Keratinocyte (primary cell): ENCODE measurements around the gene CCL1. TPM values are rescaled to one million over a fixed set of nuclear protein-coding genes. Genes with fewer than 3 reads are reported as not detected.

Experiments
- DNase-seq: peaks from one replicate; pipeline ENCODE4 v3.0.0-alpha.2; 2011; ENCODE audit warnings: low read depth, missing footprints, low spot score
- FAIRE-seq: peaks from 2 replicates; lab custom pipeline; 2011; peaks lifted over from hg19 to GRCh38; lab: Jason Lieb, UNC
- H2AFZ ChIP-seq: 2 replicates; pipeline ENCODE4 v1.6.0; 2012; ENCODE audit warnings: low read length, control low read depth, inconsistent platforms; ENCODE audit not compliant: control insufficient read depth
- H3K27ac ChIP-seq: 2 replicates; pipeline ENCODE4 v1.5.1; 2011; ENCODE audit warnings: low read length; ENCODE audit not compliant: control insufficient read depth, insufficient read depth
- H3K27me3 ChIP-seq: 3 replicates; pipeline ENCODE4 v1.6.0; 2011; ENCODE audit warnings: low read length; ENCODE audit not compliant: control insufficient read depth, insufficient read depth; ENCODE audit errors: extremely low read depth
- H3K36me3 ChIP-seq, 2 experiments: 2 replicates in 1 of 2; 3 replicates in 1 of 2; pipeline ENCODE4 v1.5.1; 2011; ENCODE audit warnings: low read length in 2 of 2, mild to moderate bottlenecking in 1 of 2; ENCODE audit not compliant: control insufficient read depth in 2 of 2, insufficient read depth in 2 of 2; ENCODE audit errors: extremely low read depth in 1 of 2
- H3K4me1 ChIP-seq: 3 replicates; pipeline ENCODE4 v1.5.1; 2011; ENCODE audit warnings: low read length; ENCODE audit not compliant: control insufficient read depth, insufficient read depth; ENCODE audit errors: extremely low read depth
- H3K4me2 ChIP-seq: 3 replicates; pipeline ENCODE4 v1.6.0; 2011; ENCODE audit warnings: low read depth, low read length; ENCODE audit not compliant: control insufficient read depth, insufficient read depth; ENCODE audit errors: extremely low read depth
- H3K4me3 ChIP-seq, 3 experiments: fragments of 200-600 bp in 1 of 3; sonication (generic) in 1 of 3; 2 replicates in 2 of 3; 3 replicates in 1 of 3; pipeline ENCODE4 v1.5.1; 2011 to 2016; ENCODE audit warnings: low read length in 3 of 3, mild to moderate bottlenecking in 3 of 3, control low read depth in 2 of 3, inconsistent platforms in 1 of 3, low read depth in 1 of 3, mixed read lengths in 1 of 3, mixed run types in 1 of 3, moderate library complexity in 1 of 3; ENCODE audit not compliant: control insufficient read depth in 2 of 3, insufficient read depth in 2 of 3; ENCODE audit errors: extremely low read depth in 1 of 3
- H3K79me2 ChIP-seq: 2 replicates; pipeline ENCODE4 v1.6.0; 2012; ENCODE audit warnings: low read length; ENCODE audit not compliant: control insufficient read depth, insufficient read depth
- H3K9ac ChIP-seq: 3 replicates; pipeline ENCODE4 v1.6.0; 2011; ENCODE audit warnings: low read length; ENCODE audit not compliant: control insufficient read depth, insufficient read depth; ENCODE audit errors: extremely low read depth
- H3K9me1 ChIP-seq: 3 replicates; pipeline ENCODE4 v1.6.0; 2011; ENCODE audit warnings: low read length; ENCODE audit not compliant: control insufficient read depth, insufficient read depth; ENCODE audit errors: extremely low read depth
- H3K9me3 ChIP-seq: 2 replicates; pipeline ENCODE4 v1.5.1; 2012; ENCODE audit warnings: low read depth, low read length; ENCODE audit not compliant: control insufficient read depth
- H4K20me1 ChIP-seq: 3 replicates; pipeline ENCODE4 v1.6.0; 2011; ENCODE audit warnings: low read length; ENCODE audit not compliant: control insufficient read depth, insufficient read depth; ENCODE audit errors: extremely low read depth
- CTCF ChIP-seq, 3 experiments: IDR thresholded peaks in 1 of 3; conservative IDR thresholded peaks in 1 of 3; optimal IDR thresholded peaks in 1 of 3; 2 replicates in 2 of 3; 3 replicates in 1 of 3; pipeline versions ENCODE3 to v1.5.1; 2011; ENCODE audit warnings: low read length in 3 of 3, mild to moderate bottlenecking in 3 of 3, moderate library complexity in 2 of 3, control low read depth in 1 of 3, inconsistent platforms in 1 of 3; ENCODE audit not compliant: insufficient read depth in 2 of 3; ENCODE audit errors: extremely low read depth in 1 of 3
- EZH2 ChIP-seq: IDR thresholded peaks from one replicate; pipeline ENCODE4 v1.6.1; 2012; ENCODE audit warnings: inconsistent platforms, mild to moderate bottlenecking, low read length, moderate library complexity
- dilution Hi-C: fragments of 300-500 bp; cut with MboI; formaldehyde crosslinking; loops from one replicate; pipeline ENCODE4 v1.7.0; 2020; ENCODE audit warnings: low sequenced_read_pairs; ENCODE audit not compliant: extremely low pct_ligation_motif_present
- polyA plus RNA-seq, 5 experiments: library from polyadenylated mRNA; depleted of rRNA in 3 of 5; stranded (reverse) in 3 of 5; stranded (forward) in 1 of 5; unstranded in 1 of 5; fragments of >200 nt; gene quantifications; 1 replicate in 1 of 5; 2 replicates in 3 of 5; 3 replicates in 1 of 5; pipeline versions ENCODE4 v1.2.1 to v1.2.3, GENCODE V29; 2011 to 2012; ENCODE audit warnings: missing spikeins in 2 of 5, low read depth in 1 of 5, low replicate concordance in 1 of 5

The CCL1 gene
- polyA plus RNA-seq, 1 donor (not counting 4 experiments of a cell fraction or from before 2014, with no cell fraction given), result not detected

GRCh38 chr17:34321964-34322363 lies 41.1 kb downstream of the CCL1 start:
- TF ChIP-seq CTCF (optimal IDR thresholded peaks at IDR 0.05 in 1 of 3, IDR thresholded peaks at IDR 0.05 in 1 of 3, conservative IDR thresholded peaks at IDR 0.05 in 1 of 3; ENCODE audit: extremely low read depth in 1 of 3, insufficient read depth in 2 of 3, low read length in 3 of 3), result no peak
- TF ChIP-seq EZH2, result no peak
- dilution Hi-C loops, result no loop called here
- Histone ChIP-seq H3K9ac (no peak overlapping the region), H3K4me2 (no peak overlapping the region), H2AFZ (no peak overlapping the region), H3K27me3 (no peaks in the 10 kb centered on the region), H3K4me1 (no peaks in the 10 kb centered on the region), H3K36me3 (no peaks in the 10 kb centered on the region), H4K20me1 (no peaks in the 10 kb centered on the region), H3K4me3 (no peak overlapping the region), H3K27ac (no peak overlapping the region), H3K9me3 (no peaks in the 10 kb centered on the region), H3K9me1 (no peaks in the 10 kb centered on the region), H3K79me2 (no peaks in the 10 kb centered on the region)
- DNase-seq (no peak), FAIRE-seq (no peak)

GRCh38 chr17:34319039-34319483 lies 44.0 kb downstream of the CCL1 start, which contains the start of gene CCL8:
CCL8 (plus strand) TSS chr17:34319435; CDS start chr17:34319502, 67 bp downstream.
- no peak within 1 kb of the TSS for H2AFZ ChIP-seq
- no peaks in the 10 kb centered on the region for H3K4me1 ChIP-seq
- H3K9me1 ChIP-seq, result no peaks in the 10 kb centered on the region
- no peaks in the 10 kb centered on the region for H3K36me3 ChIP-seq
- TF ChIP-seq EZH2 (no peak), CTCF (optimal IDR thresholded peaks at IDR 0.05 in 1 of 3, IDR thresholded peaks at IDR 0.05 in 1 of 3, conservative IDR thresholded peaks at IDR 0.05 in 1 of 3; ENCODE audit: extremely low read depth in 1 of 3, insufficient read depth in 2 of 3, low read length in 3 of 3) (no peak)
- H3K9ac ChIP-seq, result no peak within 1 kb of the TSS
- H3K4me2 ChIP-seq, result no peak within 1 kb of the TSS
- H3K79me2 ChIP-seq, result no peaks in the 10 kb centered on the region
- no peak within 1 kb of the TSS for H3K4me3 ChIP-seq
- H3K27me3 ChIP-seq, result no peaks in the 10 kb centered on the region
- FAIRE-seq (no peak), DNase-seq (no peak)
- H3K9me3 ChIP-seq, result no peaks in the 10 kb centered on the region
- dilution Hi-C loops, result no loop called here
- H4K20me1 ChIP-seq, result no peaks in the 10 kb centered on the region
- H3K27ac ChIP-seq, result no peak within 1 kb of the TSS
